ENCODE results near the gene DNAH8.

DNA sequence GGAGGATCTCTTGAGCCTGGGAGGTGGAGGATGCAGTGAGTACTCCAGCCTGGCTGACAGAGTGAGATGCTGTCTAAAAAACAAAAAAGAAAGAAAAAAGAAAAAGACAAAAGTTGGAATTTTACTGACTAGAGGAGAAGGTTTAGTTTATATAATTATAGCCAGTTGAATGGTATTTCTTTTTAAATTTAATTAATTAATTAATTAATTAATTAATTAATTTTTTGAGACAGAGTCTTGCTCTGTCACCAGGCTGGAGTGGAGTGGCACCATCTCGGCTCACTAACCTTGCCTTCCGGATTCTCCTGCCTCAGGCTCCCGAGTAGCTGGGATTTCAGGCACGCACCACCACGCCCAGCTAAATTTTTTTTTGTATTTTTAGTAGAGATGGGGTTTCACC is 8.7 kb downstream of the DNAH8 start:
- TF ChIP-seq, protein P1, sequence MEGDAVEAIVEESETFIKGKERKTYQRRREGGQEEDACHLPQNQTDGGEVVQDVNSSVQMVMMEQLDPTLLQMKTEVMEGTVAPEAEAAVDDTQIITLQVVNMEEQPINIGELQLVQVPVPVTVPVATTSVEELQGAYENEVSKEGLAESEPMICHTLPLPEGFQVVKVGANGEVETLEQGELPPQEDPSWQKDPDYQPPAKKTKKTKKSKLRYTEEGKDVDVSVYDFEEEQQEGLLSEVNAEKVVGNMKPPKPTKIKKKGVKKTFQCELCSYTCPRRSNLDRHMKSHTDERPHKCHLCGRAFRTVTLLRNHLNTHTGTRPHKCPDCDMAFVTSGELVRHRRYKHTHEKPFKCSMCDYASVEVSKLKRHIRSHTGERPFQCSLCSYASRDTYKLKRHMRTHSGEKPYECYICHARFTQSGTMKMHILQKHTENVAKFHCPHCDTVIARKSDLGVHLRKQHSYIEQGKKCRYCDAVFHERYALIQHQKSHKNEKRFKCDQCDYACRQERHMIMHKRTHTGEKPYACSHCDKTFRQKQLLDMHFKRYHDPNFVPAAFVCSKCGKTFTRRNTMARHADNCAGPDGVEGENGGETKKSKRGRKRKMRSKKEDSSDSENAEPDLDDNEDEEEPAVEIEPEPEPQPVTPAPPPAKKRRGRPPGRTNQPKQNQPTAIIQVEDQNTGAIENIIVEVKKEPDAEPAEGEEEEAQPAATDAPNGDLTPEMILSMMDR (IDR thresholded peaks at IDR 0.05): no peak
- TF ChIP-seq POLR2A (IDR thresholded peaks at IDR 0.05): no peak
